HG02610 (cell line): Measurements from ENCODE around the gene TBC1D8.

ENCODE experiments used
- ATAC-seq: cut with Tn5 transposase; IDR thresholded peaks from one replicate; pipeline ENCODE4 v1.9.1; 2021; ENCODE audit warnings: mild to moderate bottlenecking, moderate library complexity; ENCODE audit not compliant: unreplicated experiment

The TBC1D8 gene

GRCh38 chr2:100962366-100963025 lies 188.7 kb downstream of the TBC1D8 start:
- ATAC-seq = no peak

GRCh38 chr2:100960688-100961087 lies 190.5 kb downstream of the TBC1D8 start:
- no peak for ATAC-seq

- ATAC-seq = no peak
Measured at GRCh38 chr2:100959225-100959880, 191.8 kb downstream of the TBC1D8 start.

GRCh38 chr2:100957996-100958653 lies 193.1 kb downstream of the TBC1D8 start:
- no peak for ATAC-seq
